GM18505 (cell line): ENCODE data around the gene FDPS.
A peak's percentile ranks its signal among the peaks of the same experiment; 100 is the strongest.

Experiments used
- ATAC-seq: cut with Tn5 transposase; IDR thresholded peaks from one replicate; pipeline ENCODE4 v1.9.1; 2021; ENCODE audit not compliant: unreplicated experiment
- POLR2A ChIP-seq: IDR thresholded peaks from 4 replicates; pipeline ENCODE4 v1.6.1; 2011; ENCODE audit warnings: borderline replicate concordance; ENCODE audit not compliant: insufficient read depth, insufficient read length; ENCODE audit errors: extremely low read depth

FDPS gene

DNA sequence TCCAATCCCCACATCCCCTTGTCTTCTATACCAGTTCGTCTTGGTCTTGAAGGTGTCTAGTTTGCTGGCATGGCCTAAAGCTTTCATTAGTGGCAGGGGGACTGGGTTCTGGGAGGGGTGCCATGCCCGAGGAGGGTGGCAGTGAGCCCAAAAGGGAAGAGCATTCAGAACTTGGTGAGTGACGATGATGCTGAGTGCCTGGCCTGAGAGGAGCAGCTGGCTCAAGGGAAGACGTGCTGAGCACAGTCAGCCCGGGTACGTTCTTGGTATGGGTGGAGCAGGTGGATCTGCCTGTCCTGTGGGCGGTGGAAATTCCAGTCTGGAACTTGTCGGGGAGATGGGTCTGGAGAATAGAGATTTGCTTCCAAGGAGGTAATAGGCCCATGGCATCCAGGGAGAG lies 4.6 kb downstream of the FDPS start:
- ATAC-seq: no peak
- no peak for TF ChIP-seq POLR2A

DNA sequence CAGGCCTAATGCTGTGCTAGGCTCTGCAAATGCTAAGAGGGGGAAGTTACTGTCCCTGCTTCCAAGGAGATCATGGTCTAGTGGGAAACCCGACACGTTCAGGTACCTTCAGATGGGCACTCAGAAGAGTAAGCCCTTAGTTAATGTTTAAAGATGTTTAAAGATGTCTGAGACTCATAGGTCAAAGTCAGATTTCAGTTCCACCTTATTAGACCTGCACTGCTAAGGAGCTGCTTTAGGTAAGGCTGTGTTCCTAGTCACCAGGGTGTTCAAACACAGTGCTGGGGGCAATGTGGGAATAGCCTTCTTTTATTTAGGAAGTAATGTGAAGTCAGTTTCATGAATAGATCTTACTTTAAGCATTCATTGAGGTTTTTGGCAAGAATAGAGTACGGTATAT lies 8.3 kb downstream of the FDPS start:
- ATAC-seq: no peak
- no peak for TF ChIP-seq POLR2A

DNA sequence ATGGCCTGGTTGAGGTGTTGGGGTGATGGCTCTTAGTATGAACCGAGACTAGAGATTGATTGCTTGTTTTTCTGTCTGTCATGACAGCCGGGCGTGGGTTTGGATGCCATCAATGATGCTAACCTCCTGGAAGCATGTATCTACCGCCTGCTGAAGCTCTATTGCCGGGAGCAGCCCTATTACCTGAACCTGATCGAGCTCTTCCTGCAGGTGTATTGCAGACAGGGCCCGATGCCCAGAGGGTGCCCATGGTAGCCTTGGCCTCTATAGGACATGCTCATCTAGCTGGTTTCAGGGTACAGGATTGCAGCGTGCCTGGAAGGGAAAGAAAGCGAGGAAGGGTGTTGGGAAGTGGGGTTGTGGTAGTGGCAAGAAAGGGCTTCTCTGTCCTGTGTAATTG lies 9.4 kb downstream of the FDPS start:
- TF ChIP-seq POLR2A: no peak
- ATAC-seq: no peak

DNA sequence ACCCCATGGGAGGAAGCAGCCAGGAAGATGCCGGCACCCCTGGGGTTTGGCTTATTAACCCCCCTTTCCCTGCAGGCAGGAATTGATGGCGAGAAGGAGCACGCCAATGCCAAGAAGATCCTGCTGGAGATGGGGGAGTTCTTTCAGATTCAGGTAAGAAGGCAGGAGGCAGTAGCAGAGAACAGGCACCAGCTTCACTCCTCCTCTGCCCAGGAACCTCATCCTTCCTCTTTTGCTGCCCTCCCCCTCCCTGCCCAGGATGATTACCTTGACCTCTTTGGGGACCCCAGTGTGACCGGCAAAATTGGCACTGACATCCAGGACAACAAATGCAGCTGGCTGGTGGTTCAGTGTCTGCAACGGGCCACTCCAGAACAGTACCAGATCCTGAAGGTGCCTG lies 10.9 kb downstream of the FDPS start:
- TF ChIP-seq POLR2A: no peak
- ATAC-seq: no peak

DNA sequence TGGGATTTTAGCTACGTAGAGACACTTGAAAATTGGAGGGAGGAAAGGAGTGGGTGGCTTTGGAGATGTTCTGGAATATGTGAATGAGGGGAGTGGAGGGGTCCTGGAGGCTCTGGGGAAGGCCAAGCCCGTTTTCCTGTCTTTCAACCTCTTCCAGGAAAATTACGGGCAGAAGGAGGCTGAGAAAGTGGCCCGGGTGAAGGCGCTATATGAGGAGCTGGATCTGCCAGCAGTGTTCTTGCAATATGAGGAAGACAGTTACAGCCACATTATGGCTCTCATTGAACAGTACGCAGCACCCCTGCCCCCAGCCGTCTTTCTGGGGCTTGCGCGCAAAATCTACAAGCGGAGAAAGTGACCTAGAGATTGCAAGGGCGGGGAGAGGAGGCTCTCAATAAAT lies 11.6 kb downstream of the FDPS start:
- no peak for ATAC-seq
- TF ChIP-seq POLR2A: no peak

DNA sequence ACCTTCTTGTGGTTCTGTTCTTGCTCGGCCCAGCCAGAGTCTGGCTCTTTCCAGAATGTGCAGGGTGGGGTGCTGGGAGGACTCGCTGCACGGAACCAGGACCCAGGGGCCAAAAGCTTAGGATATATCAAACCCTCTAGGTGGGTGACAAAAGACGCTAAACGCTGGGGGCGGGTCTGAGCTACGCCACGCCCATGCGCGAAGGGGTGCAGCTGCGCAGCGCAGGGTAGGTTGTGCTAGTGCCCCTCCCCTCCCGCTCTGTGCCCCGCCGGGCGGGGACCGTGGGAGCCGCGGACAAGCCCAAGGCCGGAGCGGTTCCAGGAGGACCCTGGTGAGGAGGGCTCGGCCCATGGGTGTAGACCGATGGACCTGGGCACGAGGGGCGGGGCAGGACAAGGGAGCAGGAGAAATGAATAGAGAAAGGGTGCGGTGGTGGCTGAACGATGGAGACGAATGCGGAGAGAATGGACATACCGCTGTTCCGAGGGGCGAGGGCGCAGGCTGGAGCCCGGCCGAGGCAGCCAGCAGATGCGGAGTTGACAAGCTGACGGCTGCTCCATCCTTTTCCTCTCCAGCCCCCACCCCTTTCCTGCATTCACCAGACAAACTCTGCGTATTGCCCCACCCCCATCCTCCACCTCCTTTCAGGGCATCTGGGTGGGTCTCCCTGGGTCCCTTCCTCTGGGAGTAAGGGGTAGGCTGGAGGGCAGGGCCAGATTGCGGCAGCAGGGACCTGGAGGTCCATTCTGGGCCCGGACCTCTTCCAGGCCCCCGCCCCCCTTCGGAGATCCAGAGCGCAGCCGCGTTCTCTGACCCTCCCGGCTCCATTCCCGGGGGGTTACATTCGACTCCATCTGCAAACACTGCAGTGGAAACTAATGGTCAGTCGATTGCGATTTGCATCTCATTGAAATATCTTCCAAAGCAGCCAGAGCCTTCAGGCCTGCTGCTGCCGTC lies 12.3 kb downstream of the FDPS start, which contains the start of gene RUSC1:
Gene RUSC1, plus strand, starts transcription at position 234 of the 957 bp plus-strand sequence. CDS start 880 bp downstream, outside the sequence.
- peak; percentile 38 for TF ChIP-seq POLR2A
- ATAC-seq: no peak

DNA sequence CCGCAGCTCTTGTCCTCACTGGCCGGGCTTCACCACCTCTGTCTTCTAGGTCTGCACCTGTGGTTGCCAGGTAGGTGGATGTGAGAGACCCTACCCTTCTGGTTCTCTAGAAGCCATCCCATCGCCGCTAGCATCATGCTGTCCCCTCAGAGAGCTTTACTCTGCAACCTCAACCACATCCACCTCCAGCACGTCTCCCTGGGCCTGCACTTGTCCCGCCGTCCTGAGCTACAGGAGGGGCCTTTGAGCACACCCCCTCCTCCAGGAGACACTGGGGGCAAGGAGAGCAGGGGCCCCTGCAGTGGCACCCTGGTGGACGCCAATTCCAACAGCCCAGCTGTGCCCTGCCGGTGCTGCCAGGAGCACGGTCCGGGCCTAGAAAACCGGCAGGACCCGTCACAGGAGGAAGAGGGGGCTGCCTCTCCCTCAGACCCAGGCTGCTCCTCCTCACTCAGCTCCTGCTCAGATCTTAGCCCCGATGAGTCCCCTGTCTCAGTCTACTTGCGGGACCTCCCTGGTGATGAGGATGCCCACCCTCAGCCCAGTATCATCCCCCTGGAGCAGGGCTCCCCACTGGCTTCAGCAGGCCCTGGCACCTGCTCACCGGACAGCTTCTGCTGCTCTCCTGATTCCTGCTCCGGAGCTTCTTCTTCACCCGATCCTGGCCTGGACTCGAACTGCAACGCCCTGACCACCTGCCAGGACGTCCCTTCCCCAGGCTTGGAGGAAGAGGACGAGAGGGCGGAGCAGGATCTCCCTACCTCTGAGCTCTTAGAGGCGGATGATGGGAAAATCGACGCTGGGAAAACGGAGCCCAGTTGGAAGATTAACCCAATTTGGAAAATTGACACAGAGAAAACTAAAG lies 13.2 kb downstream of the FDPS start:
- no peak for ATAC-seq
- TF ChIP-seq POLR2A: no peak

DNA sequence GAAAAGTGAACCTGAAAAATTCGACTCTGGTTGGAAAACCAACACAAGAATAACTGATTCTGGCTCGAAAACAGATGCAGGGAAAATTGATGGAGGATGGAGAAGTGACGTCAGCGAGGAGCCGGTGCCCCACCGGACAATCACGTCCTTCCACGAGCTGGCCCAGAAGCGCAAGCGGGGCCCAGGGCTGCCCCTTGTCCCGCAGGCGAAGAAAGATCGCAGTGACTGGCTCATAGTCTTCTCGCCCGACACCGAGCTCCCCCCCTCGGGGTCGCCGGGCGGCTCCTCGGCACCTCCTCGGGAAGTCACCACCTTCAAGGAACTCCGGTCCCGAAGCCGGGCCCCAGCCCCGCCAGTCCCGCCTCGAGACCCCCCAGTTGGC lies 13.9 kb downstream of the FDPS start:
- no peak for TF ChIP-seq POLR2A
- ATAC-seq: no peak

DNA sequence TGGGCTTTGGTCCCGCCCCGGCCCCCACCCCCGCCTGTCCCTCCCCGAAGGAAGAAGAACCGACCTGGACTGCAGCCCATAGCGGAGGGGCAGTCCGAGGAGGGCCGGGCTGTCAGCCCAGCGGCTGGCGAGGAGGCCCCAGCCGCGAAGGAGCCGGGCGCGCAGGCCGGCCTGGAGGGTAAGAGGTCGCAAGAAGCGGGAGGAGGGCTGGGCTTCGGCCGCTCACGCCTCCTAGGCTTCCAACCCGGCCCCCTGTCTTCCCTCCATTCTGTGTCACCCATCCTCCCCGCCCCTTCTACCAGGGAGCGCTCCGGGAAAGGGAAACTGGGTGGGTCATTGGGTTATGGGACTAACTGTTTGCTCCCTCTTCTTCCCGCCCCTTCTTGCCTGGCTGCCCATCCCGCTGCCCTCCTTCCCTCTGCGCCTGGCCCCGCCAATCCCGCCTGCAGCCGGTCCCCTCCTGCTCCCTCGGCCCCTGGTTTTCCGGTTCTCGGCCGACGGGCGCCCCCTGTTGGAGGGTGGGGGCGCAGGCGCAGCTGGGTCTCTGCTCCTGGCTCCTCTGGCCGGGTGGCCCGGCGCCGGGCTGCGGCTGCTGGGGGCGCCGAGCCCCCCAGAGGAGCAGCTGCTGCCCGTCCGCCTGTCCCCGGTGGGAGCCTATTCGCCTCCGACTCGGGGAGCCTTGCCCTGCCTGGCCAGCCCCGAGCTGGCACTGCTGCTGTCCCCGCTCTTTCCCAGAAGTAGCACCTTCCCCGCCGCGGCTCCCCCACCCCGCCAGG lies 14.5 kb downstream of the FDPS start:
- TF ChIP-seq POLR2A: peak; percentile 10
- ATAC-seq: peak; percentile 43

DNA sequence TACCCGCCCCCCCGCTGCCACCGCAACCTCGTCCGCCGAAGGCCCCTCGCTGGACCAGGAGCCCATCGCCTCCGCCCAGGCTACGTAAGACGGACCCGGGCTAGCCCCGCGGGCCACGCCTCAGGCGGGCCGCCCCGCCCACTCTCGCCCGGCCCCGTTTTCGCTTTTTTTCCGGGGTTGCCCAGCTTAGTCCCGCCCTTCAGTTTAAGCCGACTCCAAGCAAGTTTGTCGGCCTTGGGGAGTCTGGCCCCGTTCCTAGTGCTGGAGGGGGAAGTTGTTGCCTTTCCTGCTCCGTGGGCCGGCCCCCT lies 15.0 kb downstream of the FDPS start:
- peak; percentile 34 for ATAC-seq
- peak; percentile 44 for TF ChIP-seq POLR2A

DNA sequence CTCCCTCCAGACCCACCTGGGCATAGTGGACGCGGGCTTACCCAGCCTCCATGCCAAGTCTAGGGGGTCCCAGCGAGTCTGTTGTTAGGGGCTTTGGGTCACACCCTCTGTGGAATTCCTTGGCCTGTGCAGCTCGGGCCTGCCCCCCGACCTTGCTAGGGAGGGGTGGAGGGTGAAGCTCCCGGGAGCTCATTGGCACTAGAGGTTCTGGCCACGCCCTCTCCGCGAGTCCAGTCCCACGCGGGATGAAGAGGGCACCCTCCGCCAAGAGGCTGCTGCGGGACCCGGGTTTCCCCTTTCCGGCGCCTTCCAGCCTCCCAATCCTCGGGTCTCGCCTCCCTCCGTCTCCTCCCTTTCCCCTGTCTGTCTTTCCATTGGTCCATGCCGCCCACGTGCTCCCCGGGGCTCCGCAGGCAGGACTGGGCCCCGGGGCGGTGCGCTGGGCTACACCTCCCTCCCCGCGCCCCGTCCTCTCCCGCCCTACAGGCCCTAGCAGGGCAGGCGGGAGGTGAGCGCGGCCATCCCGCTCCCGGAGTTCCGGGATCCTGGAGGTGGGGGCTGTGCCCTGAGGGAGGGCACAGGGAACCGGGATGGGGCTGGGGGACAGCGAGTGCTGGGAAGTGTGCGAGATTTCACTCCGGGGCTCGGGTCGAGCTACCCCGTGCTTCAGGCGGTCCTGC lies 15.5 kb downstream of the FDPS start:
- peak; percentile 52 for TF ChIP-seq POLR2A
- ATAC-seq: peak; percentile 57

DNA sequence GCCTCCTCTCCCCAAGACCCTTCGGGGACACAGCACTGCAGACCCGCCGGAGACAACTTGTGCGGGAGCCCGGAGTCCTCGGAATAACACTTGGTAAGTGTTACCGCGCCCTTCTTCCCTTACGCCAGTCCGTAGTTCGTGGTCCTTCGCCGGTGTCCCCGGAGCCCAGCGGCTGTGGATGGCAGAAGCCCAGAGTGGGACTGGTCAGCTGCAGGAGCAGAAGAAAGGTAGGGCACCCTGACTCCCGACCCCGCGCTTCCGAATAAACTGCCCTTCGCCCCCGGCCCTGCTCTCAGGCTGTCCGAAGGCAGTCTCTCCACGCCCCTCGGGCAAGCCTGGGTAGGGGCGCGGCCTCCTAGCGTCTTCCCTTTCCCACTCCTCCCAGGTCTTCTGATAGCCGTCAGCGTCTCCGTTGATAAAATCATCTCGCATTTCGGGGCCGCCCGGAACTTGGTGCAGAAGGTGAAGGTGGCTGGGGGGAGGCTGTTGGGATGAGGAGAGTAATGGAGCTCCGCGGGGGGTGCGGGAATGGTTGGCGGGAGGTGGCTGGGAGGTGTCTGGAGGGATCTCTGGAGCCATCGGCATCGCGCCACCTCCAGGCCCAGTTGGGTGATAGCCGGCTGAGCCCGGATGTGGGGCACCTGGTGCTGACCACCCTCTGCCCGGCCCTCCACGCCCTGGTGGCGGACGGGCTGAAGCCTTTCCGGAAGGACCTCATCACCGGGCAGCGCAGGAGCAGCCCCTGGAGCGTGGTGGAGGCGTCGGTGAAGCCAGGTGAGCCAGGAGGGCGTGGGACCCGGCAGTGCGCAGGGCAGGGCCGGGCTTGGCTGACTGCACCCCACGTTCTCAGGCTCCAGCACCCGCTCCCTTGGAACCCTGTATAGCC lies 16.3 kb downstream of the FDPS start:
- no peak for TF ChIP-seq POLR2A
- no peak for ATAC-seq
